Lower leg skin (tissue), 3 donors: ENCODE measurements around the gene CPPED1.

Experiments used
- POLR2A ChIP-seq, 2 donors: fragments of 450-650 bp; IDR thresholded peaks; one replicate each; pipeline ENCODE4 v1.6.1; 2016 to 2017; ENCODE audit warnings: antibody characterized with exemption in 2 of 2, mild to moderate bottlenecking in 1 of 2, moderate library complexity in 1 of 2
- TF ChIP-seq, protein P1 (sequence below), 3 donors: fragments of 450-650 bp; IDR thresholded peaks; one replicate each; pipeline ENCODE4 v1.5.1; 2016; ENCODE audit warnings: antibody characterized with exemption in 3 of 3, mild to moderate bottlenecking in 3 of 3, moderate library complexity in 2 of 3

DNA sequence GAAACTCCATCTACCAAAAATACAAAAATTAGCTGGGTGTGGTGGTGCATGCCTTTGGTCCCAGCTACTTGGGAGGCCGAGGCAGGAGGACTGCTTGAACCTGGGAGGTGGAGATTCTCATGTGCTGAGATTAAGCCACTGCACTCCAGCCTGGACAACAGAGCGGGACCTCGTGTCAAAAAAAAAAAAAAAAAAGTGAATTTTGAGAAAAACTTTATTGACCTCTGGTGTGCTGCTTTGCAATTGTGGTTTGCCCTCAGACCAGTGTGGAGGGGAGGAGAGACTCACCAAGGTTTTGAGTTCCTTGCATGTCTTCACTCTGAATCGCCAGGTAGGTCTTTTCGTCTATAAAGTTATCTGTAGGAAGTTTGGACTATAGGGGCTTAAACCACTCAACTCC lies 145.2 kb downstream of the CPPED1 start:
- TF ChIP-seq, protein P1, sequence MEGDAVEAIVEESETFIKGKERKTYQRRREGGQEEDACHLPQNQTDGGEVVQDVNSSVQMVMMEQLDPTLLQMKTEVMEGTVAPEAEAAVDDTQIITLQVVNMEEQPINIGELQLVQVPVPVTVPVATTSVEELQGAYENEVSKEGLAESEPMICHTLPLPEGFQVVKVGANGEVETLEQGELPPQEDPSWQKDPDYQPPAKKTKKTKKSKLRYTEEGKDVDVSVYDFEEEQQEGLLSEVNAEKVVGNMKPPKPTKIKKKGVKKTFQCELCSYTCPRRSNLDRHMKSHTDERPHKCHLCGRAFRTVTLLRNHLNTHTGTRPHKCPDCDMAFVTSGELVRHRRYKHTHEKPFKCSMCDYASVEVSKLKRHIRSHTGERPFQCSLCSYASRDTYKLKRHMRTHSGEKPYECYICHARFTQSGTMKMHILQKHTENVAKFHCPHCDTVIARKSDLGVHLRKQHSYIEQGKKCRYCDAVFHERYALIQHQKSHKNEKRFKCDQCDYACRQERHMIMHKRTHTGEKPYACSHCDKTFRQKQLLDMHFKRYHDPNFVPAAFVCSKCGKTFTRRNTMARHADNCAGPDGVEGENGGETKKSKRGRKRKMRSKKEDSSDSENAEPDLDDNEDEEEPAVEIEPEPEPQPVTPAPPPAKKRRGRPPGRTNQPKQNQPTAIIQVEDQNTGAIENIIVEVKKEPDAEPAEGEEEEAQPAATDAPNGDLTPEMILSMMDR (IDR thresholded peaks at IDR 0.05) = no peak
- no peak for TF ChIP-seq POLR2A (IDR thresholded peaks at IDR 0.05)
